Inferior parietal cortex (tissue), 1 donor: Measurements from ENCODE around the gene AQP2.
"Not testable (repeated sequence)": the region's sequence is repeated elsewhere in the genome, so short reads cannot be mapped to it uniquely, and the experiment has no call there.

Experiments used
- DNase-seq: peaks from one replicate; pipeline ENCODE4 v3.0.0-alpha.2; 2016; ENCODE audit errors: extremely low spot score

Gene AQP2

GRCh38 chr12:49987625-49988303 is 37.2 kb downstream of the AQP2 start:
- DNase-seq = no peak

GRCh38 chr12:49989400-49989799 is 38.9 kb downstream of the AQP2 start:
- not testable (repeated sequence) for DNase-seq

GRCh38 chr12:49990273-49990672 is 39.7 kb downstream of the AQP2 start:
- no peak for DNase-seq

GRCh38 chr12:49998453-49998852 is 47.9 kb downstream of the AQP2 start:
- DNase-seq = no peak

DNA sequence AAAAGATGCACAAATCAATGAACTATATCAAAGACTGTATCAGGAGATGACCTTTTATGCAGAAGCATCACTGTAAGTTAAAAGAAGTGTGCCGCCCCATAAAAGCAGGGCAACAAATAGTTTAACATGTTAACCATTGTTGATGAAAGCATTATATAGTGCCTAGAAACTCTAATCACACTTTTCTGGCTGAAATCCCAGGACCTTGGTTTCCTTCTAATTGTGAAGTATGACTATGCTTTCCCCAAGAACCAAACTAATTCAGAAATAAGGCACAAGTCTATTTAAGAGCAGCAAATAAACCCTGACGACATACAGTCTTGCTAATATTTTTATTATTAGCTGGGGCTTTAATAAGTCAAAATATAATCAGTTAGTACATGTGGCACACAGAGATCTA is 53.1 kb downstream of the AQP2 start:
- DNase-seq = no peak

DNA sequence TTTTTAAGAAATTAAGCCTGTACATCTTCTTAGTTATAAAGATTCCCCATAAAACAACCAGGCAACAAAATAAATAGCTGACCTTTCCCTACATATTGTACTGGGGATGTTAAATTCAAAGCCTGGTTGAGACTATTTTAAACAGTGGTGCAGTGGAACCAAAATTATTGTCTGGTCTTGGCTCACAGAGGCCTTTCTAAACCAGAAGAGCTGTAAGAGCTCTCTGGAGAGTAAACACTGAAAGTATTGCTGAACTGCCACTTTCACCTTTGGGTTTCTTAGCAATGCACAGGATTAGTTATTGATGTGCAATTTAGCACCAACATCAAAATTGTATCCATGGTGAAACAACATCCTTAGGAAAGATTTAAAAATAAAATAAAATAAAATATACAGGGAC is 54.2 kb downstream of the AQP2 start:
- DNase-seq = no peak

- peak; percentile 51 for DNase-seq
These were observed 54.6 kb downstream of the AQP2 start for GRCh38 chr12:50005175-50005574.

- no peak for DNase-seq
These were observed 55.7 kb downstream of the AQP2 start for GRCh38 chr12:50006280-50006679.

- no peak for DNase-seq
These were observed 56.4 kb downstream of the AQP2 start for GRCh38 chr12:50006754-50007442.
